Activated B cell treated with CpG ODN at 0.5 μM for 24 hours (primary cell): Measurements from ENCODE around the gene CLDN11. TPM values are rescaled to one million over a fixed set of nuclear protein-coding genes. Genes with fewer than 3 reads are reported as not detected.

Experiments
- ATAC-seq: fragments of 200-7000 bp; cut with Tn5 transposase; one replicate; pipeline ENCODE4 v1.10.0; 2021; ENCODE audit warnings: low read depth, mild to moderate bottlenecking, moderate library complexity
- CTCF ChIA-PET: fragments of 350-600 bp; sonication (Branson Sonifier 250); formaldehyde crosslinking; loops from one replicate; lab custom pipeline; 2021; ENCODE audit warnings: antibody characterized with exemption; lab: Charles Lee
- POLR2A ChIA-PET: fragments of 350-600 bp; sonication (Branson Sonifier 250); formaldehyde crosslinking; loops from one replicate; lab custom pipeline; 2021; ENCODE audit warnings: antibody characterized with exemption; lab: Charles Lee
- DNase-seq: peaks from one replicate; pipeline ENCODE4 v3.0.0; 2022
- H3K27ac Mint-ChIP-seq: one replicate; pipeline ENCODE4 v1.8.0; 2020; ENCODE audit warnings: mixed read lengths
- H3K27me3 Mint-ChIP-seq: one replicate; pipeline ENCODE4 v1.8.0; 2021; ENCODE audit warnings: mixed read lengths
- H3K36me3 Mint-ChIP-seq: one replicate; pipeline ENCODE4 v1.8.0; 2021; ENCODE audit warnings: low read depth, mixed read lengths
- H3K4me1 Mint-ChIP-seq: one replicate; pipeline ENCODE4 v1.8.0; 2021; ENCODE audit warnings: mixed read lengths
- H3K4me3 Mint-ChIP-seq: one replicate; pipeline ENCODE4 v1.8.0; 2020; ENCODE audit warnings: mild to moderate bottlenecking, mixed read lengths
- H3K9me3 Mint-ChIP-seq: one replicate; pipeline ENCODE4 v1.8.0; 2020; ENCODE audit warnings: mixed read lengths
- intact Hi-C: fragments of 100-400 bp; cut with micrococcal nuclease; formaldehyde crosslinking; loops from one replicate; pipeline ENCODE4 v1.15.1; 2024
- total RNA-seq: library from RNA; stranded (reverse); gene quantifications from 2 replicates; pipeline ENCODE4 v1.2.3, GENCODE V29; 2022
- TF ChIP-seq, protein P1 (sequence below): fragments of 200-600 bp; IDR thresholded peaks from one replicate; pipeline ENCODE4 v1.8.0; 2022; ENCODE audit warnings: antibody characterized with exemption, mild to moderate bottlenecking

The CLDN11 gene
- 0.51 and 0.69 TPM in 2 replicates for total RNA-seq

- H3K36me3 Mint-ChIP-seq, result no peaks in the 10 kb centered on the region
- intact Hi-C loops, result loop anchor here (10.0 kb wide), 1 partner anchor 1926 kb away; no protein-coding TSS in a partner anchor
- peaks cover 18% of the 10 kb centered on the region for H3K4me1 Mint-ChIP-seq
- peaks cover 23% of the 10 kb centered on the region for H3K27me3 Mint-ChIP-seq
- peak within 1 kb of the TSS; percentile 86 for H3K4me3 Mint-ChIP-seq
- TF ChIP-seq, protein P1, sequence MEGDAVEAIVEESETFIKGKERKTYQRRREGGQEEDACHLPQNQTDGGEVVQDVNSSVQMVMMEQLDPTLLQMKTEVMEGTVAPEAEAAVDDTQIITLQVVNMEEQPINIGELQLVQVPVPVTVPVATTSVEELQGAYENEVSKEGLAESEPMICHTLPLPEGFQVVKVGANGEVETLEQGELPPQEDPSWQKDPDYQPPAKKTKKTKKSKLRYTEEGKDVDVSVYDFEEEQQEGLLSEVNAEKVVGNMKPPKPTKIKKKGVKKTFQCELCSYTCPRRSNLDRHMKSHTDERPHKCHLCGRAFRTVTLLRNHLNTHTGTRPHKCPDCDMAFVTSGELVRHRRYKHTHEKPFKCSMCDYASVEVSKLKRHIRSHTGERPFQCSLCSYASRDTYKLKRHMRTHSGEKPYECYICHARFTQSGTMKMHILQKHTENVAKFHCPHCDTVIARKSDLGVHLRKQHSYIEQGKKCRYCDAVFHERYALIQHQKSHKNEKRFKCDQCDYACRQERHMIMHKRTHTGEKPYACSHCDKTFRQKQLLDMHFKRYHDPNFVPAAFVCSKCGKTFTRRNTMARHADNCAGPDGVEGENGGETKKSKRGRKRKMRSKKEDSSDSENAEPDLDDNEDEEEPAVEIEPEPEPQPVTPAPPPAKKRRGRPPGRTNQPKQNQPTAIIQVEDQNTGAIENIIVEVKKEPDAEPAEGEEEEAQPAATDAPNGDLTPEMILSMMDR, result no peak
- no peak within 1 kb of the TSS for H3K27ac Mint-ChIP-seq
- no peaks in the 10 kb centered on the region for H3K9me3 Mint-ChIP-seq
- POLR2A ChIA-PET, result no interaction called here
- peak; percentile 24 for DNase-seq
- CTCF ChIA-PET, result interaction anchor here (1.1 kb wide), 1 partner anchor 429 kb away, joined by 3 read pairs; no protein-coding TSS in a partner anchor
- peak; percentile 47 for ATAC-seq
These were observed at the start of gene CLDN11 for GRCh38 chr3:170418422-170419398. Gene CLDN11 (plus strand): TSS chr3:170418868. CDS start chr3:170419067, 199 bp downstream.

DNA sequence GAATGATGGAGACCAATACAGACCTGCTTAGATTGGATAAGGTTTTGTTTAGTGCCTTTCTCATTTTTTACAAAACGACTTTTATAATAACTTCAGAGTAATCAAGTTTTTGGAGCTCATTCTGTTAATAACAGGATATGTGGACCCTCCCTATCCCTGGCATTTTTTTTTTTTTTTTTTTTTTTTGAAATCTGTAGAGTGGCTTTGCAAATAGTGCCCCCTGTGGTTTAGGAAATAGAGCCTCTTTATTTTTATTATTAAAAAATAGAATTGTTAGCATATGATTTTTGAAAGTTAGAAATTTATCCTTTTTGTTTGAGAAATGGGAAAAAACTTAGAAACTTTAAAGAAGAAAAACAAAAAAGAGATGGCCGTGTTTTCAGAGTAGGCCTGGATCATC lies 49.7 kb upstream of the CLDN11 start:
- ChIA-PET CTCF (interaction anchor here (0.8 to 1.3 kb wide), 2 partner anchors 13 to 99 kb away, joined by 4 read pairs; no protein-coding TSS in a partner anchor), POLR2A (interaction anchor here (3.0 kb wide), 1 partner anchor 12 kb away, joined by 21 read pairs; the partner anchor contains the start of gene SKIL)
- H3K9me3 Mint-ChIP-seq, result no peaks in the 10 kb centered on the region
- ATAC-seq, result no peak
- H3K27ac Mint-ChIP-seq, result peak overlapping the region; percentile 46
- no peak overlapping the region for H3K4me3 Mint-ChIP-seq
- H3K27me3 Mint-ChIP-seq, result no peaks in the 10 kb centered on the region
- H3K4me1 Mint-ChIP-seq, result peaks cover 70% of the 10 kb centered on the region
- TF ChIP-seq, protein P1, result no peak
- intact Hi-C loops, result loop anchor here (1.0 to 5.0 kb wide), 4 partner anchors 14 to 147 kb away; partner anchors contain the start of gene PRKCI
- no peak for DNase-seq
- H3K36me3 Mint-ChIP-seq, result peaks cover 47% of the 10 kb centered on the region

GRCh38 chr3:170372190-170372879 lies 46.3 kb upstream of the CLDN11 start:
- intact Hi-C loops, result loop anchor here (1.0 kb wide), 1 partner anchor 12 kb away; no protein-coding TSS in a partner anchor
- TF ChIP-seq, protein P1, result no peak
- Mint-ChIP-seq H3K9me3 (no peaks in the 10 kb centered on the region), H3K27ac (peak overlapping the region; percentile 59), H3K27me3 (no peaks in the 10 kb centered on the region), H3K36me3 (peaks cover 44% of the 10 kb centered on the region), H3K4me3 (no peak overlapping the region), H3K4me1 (peaks cover 67% of the 10 kb centered on the region)
- POLR2A ChIA-PET, result interaction anchor here (0.6 kb wide), 1 partner anchor 59 kb away, joined by 11 read pairs; no protein-coding TSS in a partner anchor
- CTCF ChIA-PET, result interaction anchor here (1.0 kb wide), 1 partner anchor 15 kb away, joined by 3 read pairs; the partner anchor contains the start of gene SKIL
- ATAC-seq (no peak), DNase-seq (no peak)

DNA sequence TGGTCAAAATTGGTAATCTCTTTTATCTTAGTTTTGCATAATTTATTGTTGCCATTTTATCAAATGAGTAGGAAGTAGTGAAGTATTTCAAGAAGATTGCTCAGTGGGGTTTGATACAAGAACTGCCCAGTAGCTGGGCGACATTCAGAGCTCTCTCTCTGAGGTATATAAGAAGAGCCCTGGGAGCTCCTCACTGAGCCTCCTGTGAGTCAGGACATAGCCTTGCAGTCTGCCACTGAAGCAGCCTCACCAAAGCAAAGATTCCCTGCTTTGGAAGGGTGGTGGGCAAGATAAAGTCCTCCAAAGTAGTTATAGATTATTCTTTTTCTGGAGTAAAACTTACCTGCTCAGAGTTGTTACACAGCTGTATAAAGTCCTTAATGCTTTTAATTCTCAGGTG lies 35.1 kb upstream of the CLDN11 start:
- Mint-ChIP-seq H3K4me3 (no peak overlapping the region), H3K9me3 (no peaks in the 10 kb centered on the region), H3K27ac (peak overlapping the region; percentile 53), H3K4me1 (peaks cover 15% of the 10 kb centered on the region), H3K27me3 (no peaks in the 10 kb centered on the region), H3K36me3 (peaks cover 69% of the 10 kb centered on the region)
- TF ChIP-seq, protein P1, result no peak
- ATAC-seq (no peak), DNase-seq (no peak)
- ChIA-PET POLR2A (interaction anchor here (0.8 kb wide), 1 partner anchor 26 kb away, joined by 3 read pairs; the partner anchor contains the start of gene SKIL), CTCF (no interaction called here)
- intact Hi-C loops, result loop anchor here (2.0 kb wide), 1 partner anchor 15 kb away; no protein-coding TSS in a partner anchor
